ENCODE data around the gene PLCD3.

PLCD3 gene

DNA sequence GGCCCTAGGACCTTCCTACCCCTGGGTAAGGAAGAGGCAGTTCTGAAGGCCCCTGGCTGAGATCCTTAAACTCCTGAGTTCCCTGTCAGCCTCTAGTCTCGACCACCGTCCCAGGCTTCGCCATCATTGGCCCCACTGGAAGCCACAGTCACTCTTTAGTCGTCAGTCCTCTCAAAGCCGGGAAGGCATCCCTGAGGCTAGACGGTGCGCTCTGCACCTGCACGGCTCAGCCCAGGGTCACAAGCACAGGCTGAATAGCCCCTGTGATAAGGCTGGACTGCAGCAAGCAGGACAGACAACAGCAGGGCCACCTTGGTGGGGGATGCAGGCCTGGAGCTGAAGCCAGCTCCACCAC lies 12.7 kb upstream of the PLCD3 start:
- no peak overlapping the region for H3K27ac ChIP-seq
- no peak for TF ChIP-seq ZFX (IDR thresholded peaks at IDR 0.05)
- TF ChIP-seq CTCF (conservative IDR thresholded peaks at IDR 0.05), result no peak

DNA sequence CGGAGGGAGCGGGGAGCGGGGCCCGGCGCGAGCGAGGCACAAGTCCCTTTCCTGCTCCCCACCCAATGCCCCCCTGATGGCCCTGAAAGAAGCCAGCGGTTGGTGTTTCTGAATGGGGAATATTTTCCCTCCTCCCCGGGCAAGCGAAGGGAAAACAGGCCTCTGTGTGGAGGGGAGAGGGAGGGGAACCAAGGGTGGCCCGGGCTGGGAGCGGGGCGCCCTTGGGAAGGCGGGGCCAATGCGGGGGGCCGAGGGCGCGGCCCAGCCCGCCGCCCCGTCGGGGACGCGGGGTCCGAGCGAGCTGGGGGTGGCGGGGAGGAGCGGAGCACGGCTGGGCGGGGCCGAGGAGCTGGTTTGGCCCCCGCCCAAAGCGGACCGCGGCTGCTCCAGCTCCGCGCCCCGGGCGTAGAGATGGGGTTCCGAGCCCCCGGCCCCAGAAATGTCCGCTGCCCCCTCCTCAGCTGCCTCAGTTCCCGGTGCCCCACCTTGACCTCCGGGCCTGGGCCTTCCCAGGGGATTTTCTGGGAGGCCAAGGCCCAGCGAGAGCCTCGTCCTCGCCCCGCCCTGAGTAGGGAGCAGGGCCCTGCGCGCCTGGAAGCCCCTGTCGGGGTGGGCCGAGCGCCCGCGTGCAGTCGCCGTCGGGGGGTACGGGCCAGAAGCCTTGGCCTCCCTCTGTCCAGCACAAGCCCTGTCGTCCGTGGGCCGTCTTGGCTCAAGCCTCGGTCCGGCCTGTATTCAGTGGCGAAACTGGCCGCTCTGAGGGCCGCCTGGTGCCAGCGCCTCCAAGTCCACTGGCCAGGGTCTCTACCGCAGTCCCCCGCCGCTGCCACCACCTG lies 12.1 kb upstream of the PLCD3 start:
- H3K27ac ChIP-seq, result no peak overlapping the region
- no peak for TF ChIP-seq ZFX (IDR thresholded peaks at IDR 0.05)
- TF ChIP-seq CTCF (conservative IDR thresholded peaks at IDR 0.05), result no peak

DNA sequence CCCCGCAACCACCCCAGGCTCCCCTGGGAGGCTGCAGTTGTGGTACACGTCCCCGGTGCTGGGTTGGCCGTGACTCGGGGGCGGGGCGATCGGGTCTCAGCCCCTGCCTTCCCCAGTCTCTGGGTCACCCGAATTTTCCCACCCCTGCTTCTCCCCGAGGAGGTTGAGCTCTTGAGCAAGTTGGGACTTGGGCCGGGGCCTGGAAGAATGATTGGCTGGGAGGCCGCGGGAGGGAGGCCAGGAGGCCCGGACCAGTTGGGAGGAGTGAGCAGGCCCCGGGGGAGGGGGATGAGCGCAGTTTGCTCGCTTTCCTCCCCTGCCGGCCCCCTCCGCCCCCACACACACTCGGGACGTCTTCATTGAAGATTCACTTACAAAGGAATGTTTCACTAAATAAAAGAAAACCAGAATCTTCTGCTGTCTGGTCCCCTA lies 11.5 kb upstream of the PLCD3 start:
- no peak for TF ChIP-seq ZFX (IDR thresholded peaks at IDR 0.05)
- no peak for TF ChIP-seq CTCF (conservative IDR thresholded peaks at IDR 0.05)
- no peak overlapping the region for H3K27ac ChIP-seq

DNA sequence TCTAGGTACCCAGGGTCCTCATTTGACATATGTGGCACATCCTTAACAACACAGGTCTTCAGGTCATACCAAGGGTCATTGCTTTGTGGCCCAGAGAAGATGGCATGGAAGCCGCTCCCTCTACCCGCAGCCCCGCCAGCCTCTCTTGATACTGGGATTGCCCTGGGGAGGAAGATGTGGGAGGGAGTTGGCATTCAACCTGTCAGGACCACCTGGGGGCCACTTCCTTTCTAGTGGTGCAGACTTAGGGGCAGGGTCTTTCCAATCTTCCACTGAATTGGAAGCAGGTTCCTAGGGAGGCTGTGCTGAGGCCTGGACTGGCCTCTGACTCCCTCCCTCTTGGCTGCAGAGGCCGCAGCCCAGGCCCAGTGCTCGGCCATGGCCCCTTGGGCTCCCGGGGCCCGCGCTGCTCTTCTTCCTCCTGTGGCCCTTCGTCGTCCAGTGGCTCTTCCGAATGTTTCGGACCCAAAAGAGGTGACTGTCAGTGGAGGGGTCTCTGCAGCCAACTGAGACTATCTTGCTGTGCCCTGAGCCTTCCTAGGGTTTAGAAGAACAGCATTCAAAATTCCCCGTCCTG lies 10.9 kb upstream of the PLCD3 start:
- no peak for TF ChIP-seq ZFX (IDR thresholded peaks at IDR 0.05)
- TF ChIP-seq CTCF (conservative IDR thresholded peaks at IDR 0.05), result no peak
- H3K27ac ChIP-seq, result no peak overlapping the region

DNA sequence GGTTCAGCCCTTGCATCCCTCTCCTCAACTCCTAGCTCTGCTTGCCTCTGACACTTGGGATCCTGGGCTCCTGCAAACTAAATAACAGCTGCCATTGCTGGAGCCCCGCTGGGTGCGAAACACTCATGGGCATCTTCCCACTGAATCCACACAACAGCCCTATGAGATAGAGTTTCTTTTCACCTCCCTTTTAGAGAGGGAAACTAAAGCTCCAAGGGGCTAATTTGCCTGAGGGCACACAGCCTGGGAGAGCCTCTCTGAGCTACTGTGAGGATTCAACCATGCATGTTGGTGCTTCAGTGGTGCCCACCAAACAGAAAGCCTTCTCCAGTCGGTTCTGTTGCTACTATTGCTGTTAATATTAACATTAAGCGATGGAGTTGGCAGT lies 7.2 kb upstream of the PLCD3 start:
- no peak for TF ChIP-seq ZFX (IDR thresholded peaks at IDR 0.05)
- TF ChIP-seq CTCF (conservative IDR thresholded peaks at IDR 0.05), result no peak
- no peak overlapping the region for H3K27ac ChIP-seq

- no peak for TF ChIP-seq ZFX (IDR thresholded peaks at IDR 0.05)
- TF ChIP-seq CTCF (conservative IDR thresholded peaks at IDR 0.05), result no peak
- no peak overlapping the region for H3K27ac ChIP-seq
These were observed 6.7 kb upstream of the PLCD3 start for GRCh38 chr17:45138911-45139532.
